ENCODE data around the gene MACROH2A2. TPM values are rescaled to one million over a fixed set of nuclear protein-coding genes. Genes with fewer than 3 reads are reported as not detected.

MACROH2A2 gene
- total and polyA plus RNA-seq, 2 experiments from 2014 or later, result 11.6 to 16.2 TPM

DNA sequence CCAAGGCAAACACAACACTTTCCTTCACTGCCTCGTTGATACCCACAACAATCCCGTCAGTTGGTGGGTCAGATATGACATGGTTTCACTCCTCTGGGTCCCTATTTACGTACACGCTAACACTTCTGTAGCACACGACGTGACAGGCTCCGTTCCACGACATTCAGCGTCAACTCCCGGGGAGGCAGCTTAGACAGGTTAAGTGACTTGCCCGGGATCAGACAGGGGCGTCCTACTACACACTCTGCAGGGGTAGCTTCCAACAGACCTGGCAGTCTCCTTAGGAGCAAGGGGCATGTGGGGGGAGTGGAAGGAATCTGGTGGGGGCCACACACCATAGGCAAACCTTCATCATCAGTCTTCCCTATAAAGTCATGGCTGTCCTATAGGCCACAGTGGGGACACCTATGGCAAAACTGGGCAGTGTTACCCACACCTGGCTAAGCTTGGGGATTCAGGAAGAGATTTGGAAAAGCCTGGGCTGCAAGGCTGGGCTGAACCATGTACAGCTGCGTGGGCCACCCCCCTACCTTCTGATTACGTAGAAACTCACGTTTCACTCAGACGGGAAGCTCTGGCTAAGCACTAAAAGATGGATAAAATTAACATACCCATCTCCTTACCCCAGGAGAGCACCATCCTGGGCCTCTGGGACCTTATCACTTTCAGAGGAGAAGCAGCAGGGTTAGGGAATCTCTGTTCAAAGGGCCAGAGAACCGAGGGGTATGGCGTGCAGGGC is 91.9 kb downstream of the MACROH2A2 start:
- peak overlapping the region; percentile 90 for H3K4me2 ChIP-seq
- 0 out of 2 replicates have a peak, but pooled peaks cover 3% of the 10 kb centered on the region for H3F3A ChIP-seq (replicated peaks; ENCODE audit: low read depth)
- Mint-ChIP-seq H3K4me1 (peaks cover 14% of the 10 kb centered on the region), H3K27ac (no peak overlapping the region), H3K9me3 (no peaks in the 10 kb centered on the region), H3K27me3 (ENCODE audit: insufficient read depth, low read depth, poor library complexity) (peaks cover 6% of the 10 kb centered on the region), H3K36me3 (ENCODE audit: low read depth) (no peaks in the 10 kb centered on the region), H3K4me3 (peak overlapping the region; percentile 85)
- peaks cover 7% of the 10 kb centered on the region; the same call in 1 of the 2 replicates for H3K79me2 ChIP-seq (replicated peaks; ENCODE audit: insufficient read depth)
- no peak overlapping the region for H3K27ac ChIP-seq (ENCODE audit: low read depth)
- 0 out of 2 replicates have a peak, but pooled peaks have one; percentile 4 for TF ChIP-seq POLR2AphosphoS5 (IDR thresholded peaks at IDR 0.05; ENCODE audit: low read depth)
- no peak for TF ChIP-seq ETS1 (IDR thresholded peaks at IDR 0.05)
- peak overlapping the region; percentile 55 for H3K4me3 ChIP-seq
- ATAC-seq, result no peak
- no peak overlapping the region for H2AFZ ChIP-seq
- peaks cover 12% of the 10 kb centered on the region; the same call in 1 of the 2 replicates for H3K4me1 ChIP-seq (ENCODE audit: insufficient read depth)
- H3K36me3 ChIP-seq (ENCODE audit: insufficient read depth), result no peaks in the 10 kb centered on the region; the same call in 1 of the 2 replicates
- H3K27me3 ChIP-seq (ENCODE audit: insufficient read depth), result peaks cover 7% of the 10 kb centered on the region; the same call in 1 of the 2 replicates
- DNase-seq (ENCODE audit: low spot score), result no peak
- H4K20me1 ChIP-seq (replicated peaks; ENCODE audit: insufficient read depth), result no peaks in the 10 kb centered on the region; the same call in none of the 2 replicates
- H3K9me2 ChIP-seq (ENCODE audit: insufficient read depth), result no peaks in the 10 kb centered on the region

GRCh38 chr10:70145166-70145665 is 92.6 kb downstream of the MACROH2A2 start:
- TF ChIP-seq CTCF (conservative IDR thresholded peaks at IDR 0.05; ENCODE audit: low read depth in 2 of 2) (no peak), POLR2AphosphoS5 (IDR thresholded peaks at IDR 0.05; ENCODE audit: low read depth) (no peak), NANOG (IDR thresholded peaks at IDR 0.05; ENCODE audit: borderline replicate concordance) (no peak), ETS1 (IDR thresholded peaks at IDR 0.05) (no peak)
- TF ChIP-seq, protein P1, sequence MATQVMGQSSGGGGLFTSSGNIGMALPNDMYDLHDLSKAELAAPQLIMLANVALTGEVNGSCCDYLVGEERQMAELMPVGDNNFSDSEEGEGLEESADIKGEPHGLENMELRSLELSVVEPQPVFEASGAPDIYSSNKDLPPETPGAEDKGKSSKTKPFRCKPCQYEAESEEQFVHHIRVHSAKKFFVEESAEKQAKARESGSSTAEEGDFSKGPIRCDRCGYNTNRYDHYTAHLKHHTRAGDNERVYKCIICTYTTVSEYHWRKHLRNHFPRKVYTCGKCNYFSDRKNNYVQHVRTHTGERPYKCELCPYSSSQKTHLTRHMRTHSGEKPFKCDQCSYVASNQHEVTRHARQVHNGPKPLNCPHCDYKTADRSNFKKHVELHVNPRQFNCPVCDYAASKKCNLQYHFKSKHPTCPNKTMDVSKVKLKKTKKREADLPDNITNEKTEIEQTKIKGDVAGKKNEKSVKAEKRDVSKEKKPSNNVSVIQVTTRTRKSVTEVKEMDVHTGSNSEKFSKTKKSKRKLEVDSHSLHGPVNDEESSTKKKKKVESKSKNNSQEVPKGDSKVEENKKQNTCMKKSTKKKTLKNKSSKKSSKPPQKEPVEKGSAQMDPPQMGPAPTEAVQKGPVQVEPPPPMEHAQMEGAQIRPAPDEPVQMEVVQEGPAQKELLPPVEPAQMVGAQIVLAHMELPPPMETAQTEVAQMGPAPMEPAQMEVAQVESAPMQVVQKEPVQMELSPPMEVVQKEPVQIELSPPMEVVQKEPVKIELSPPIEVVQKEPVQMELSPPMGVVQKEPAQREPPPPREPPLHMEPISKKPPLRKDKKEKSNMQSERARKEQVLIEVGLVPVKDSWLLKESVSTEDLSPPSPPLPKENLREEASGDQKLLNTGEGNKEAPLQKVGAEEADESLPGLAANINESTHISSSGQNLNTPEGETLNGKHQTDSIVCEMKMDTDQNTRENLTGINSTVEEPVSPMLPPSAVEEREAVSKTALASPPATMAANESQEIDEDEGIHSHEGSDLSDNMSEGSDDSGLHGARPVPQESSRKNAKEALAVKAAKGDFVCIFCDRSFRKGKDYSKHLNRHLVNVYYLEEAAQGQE (IDR thresholded peaks at IDR 0.05; ENCODE audit: unreplicated experiment), result no peak
- peak; percentile 5 for ATAC-seq
- Histone ChIP-seq H3K9me2 (ENCODE audit: insufficient read depth) (no peaks in the 10 kb centered on the region), H2AFZ (0 out of 2 replicates have a peak overlapping the region, but pooled peaks have one; percentile 23), H3K4me3 (peak overlapping the region; percentile 55), H3K4me2 (peak overlapping the region; percentile 90), H3K27ac (ENCODE audit: low read depth) (no peak overlapping the region), H3K79me2 (replicated peaks; ENCODE audit: insufficient read depth) (peaks cover 7% of the 10 kb centered on the region; the same call in 1 of the 2 replicates), H3K36me3 (ENCODE audit: insufficient read depth) (no peaks in the 10 kb centered on the region; the same call in 1 of the 2 replicates), H3F3A (replicated peaks; ENCODE audit: low read depth) (0 out of 2 replicates have a peak, but pooled peaks cover 3% of the 10 kb centered on the region), H3K4me1 (ENCODE audit: insufficient read depth) (peaks cover 12% of the 10 kb centered on the region; the same call in 1 of the 2 replicates), H4K20me1 (replicated peaks; ENCODE audit: insufficient read depth) (no peaks in the 10 kb centered on the region; the same call in none of the 2 replicates), H3K27me3 (ENCODE audit: insufficient read depth) (peaks cover 7% of the 10 kb centered on the region; the same call in 1 of the 2 replicates)
- H3K4me1 Mint-ChIP-seq, result peaks cover 14% of the 10 kb centered on the region
- H3K4me3 Mint-ChIP-seq, result peak overlapping the region; percentile 85
- peaks cover 6% of the 10 kb centered on the region for H3K27me3 Mint-ChIP-seq (ENCODE audit: insufficient read depth, low read depth, poor library complexity)
- H3K9me3 Mint-ChIP-seq, result no peaks in the 10 kb centered on the region
- H3K36me3 Mint-ChIP-seq (ENCODE audit: low read depth), result 0 out of 3 replicates have a peak, but pooled peaks cover 4% of the 10 kb centered on the region
- peak; percentile 32 for DNase-seq (ENCODE audit: low spot score)
- H3K27ac Mint-ChIP-seq, result no peak overlapping the region

Data from GM23338 (cell line).